ENCODE data around the gene KCTD10.

The KCTD10 gene

DNA sequence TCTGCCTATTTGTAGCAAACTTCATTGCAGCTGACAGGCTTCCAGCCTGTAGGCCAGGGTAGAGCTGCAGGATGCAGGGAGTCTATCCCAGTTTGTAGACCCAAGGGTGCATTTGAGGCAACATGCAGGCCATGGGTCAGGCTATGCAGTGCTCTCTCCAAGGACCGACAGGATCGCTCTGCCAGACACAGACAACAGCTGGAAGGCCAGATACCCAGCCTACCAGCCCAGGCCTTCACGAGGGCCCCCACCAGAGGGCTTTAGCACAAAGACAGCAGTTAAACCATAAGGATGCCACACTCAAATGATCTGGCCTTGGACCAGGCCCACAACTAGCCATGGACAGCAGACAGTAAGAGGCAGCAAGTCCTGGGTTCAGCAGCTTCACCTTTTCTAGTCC is 10.3 kb downstream of the KCTD10 start:
- TF ChIP-seq, protein P1, sequence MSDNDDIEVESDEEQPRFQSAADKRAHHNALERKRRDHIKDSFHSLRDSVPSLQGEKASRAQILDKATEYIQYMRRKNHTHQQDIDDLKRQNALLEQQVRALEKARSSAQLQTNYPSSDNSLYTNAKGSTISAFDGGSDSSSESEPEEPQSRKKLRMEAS (IDR thresholded peaks at IDR 0.05) = no peak
- TF ChIP-seq CEBPB (IDR thresholded peaks at IDR 0.05) = no peak
- no peak for TF ChIP-seq TAF1 (IDR thresholded peaks at IDR 0.05; ENCODE audit: low read depth)
- no peak for TF ChIP-seq TEAD4 (IDR thresholded peaks at IDR 0.05)
- TF ChIP-seq EP300 (IDR thresholded peaks at IDR 0.05; ENCODE audit: borderline replicate concordance) = no peak
- TF ChIP-seq RAD21 (IDR thresholded peaks at IDR 0.05; ENCODE audit: low read depth) = no peak
- TF ChIP-seq TCF12 (IDR thresholded peaks at IDR 0.05; ENCODE audit: low read depth) = no peak
- TF ChIP-seq YY1 (IDR thresholded peaks at IDR 0.05; ENCODE audit: low read depth) = no peak
- TF ChIP-seq EGR1 (IDR thresholded peaks at IDR 0.05) = no peak

DNA sequence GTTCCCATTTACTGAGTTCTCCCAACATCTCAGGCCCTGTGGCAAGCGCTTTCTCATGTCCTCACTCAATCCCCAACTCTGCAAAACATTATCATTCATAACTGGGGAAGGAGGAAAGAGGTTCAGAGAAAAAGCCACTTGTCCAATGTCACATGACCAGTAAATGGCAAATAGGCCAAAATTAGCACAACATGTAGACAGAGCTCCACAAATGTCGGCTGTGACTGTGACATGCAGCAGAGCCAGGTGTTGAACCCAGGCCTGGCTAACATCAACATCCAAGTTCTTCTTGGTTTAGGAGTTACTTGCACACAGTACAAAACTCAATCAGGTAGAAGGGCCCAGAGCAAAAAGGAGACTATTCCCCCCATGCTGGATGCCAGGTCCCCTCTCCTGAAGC is 10.8 kb downstream of the KCTD10 start:
- TF ChIP-seq FOXM1 (IDR thresholded peaks at IDR 0.05; ENCODE audit: borderline replicate concordance, low read depth) (no peak), TAF1 (IDR thresholded peaks at IDR 0.05; ENCODE audit: low read depth) (no peak), YY1 (IDR thresholded peaks at IDR 0.05; ENCODE audit: low read depth) (no peak), TEAD4 (IDR thresholded peaks at IDR 0.05) (no peak), RAD21 (IDR thresholded peaks at IDR 0.05; ENCODE audit: low read depth) (no peak), EGR1 (IDR thresholded peaks at IDR 0.05) (no peak), EP300 (IDR thresholded peaks at IDR 0.05; ENCODE audit: borderline replicate concordance) (no peak), NFIC (IDR thresholded peaks at IDR 0.05) (no peak), CEBPB (IDR thresholded peaks at IDR 0.05) (no peak), ZBTB7A (IDR thresholded peaks at IDR 0.05; ENCODE audit: low read depth) (no peak), TCF12 (IDR thresholded peaks at IDR 0.05; ENCODE audit: low read depth) (no peak), CREB1 (IDR thresholded peaks at IDR 0.05; ENCODE audit: low read depth) (no peak)
- TF ChIP-seq, protein P1 (IDR thresholded peaks at IDR 0.05) = no peak
- TF ChIP-seq, protein P2, sequence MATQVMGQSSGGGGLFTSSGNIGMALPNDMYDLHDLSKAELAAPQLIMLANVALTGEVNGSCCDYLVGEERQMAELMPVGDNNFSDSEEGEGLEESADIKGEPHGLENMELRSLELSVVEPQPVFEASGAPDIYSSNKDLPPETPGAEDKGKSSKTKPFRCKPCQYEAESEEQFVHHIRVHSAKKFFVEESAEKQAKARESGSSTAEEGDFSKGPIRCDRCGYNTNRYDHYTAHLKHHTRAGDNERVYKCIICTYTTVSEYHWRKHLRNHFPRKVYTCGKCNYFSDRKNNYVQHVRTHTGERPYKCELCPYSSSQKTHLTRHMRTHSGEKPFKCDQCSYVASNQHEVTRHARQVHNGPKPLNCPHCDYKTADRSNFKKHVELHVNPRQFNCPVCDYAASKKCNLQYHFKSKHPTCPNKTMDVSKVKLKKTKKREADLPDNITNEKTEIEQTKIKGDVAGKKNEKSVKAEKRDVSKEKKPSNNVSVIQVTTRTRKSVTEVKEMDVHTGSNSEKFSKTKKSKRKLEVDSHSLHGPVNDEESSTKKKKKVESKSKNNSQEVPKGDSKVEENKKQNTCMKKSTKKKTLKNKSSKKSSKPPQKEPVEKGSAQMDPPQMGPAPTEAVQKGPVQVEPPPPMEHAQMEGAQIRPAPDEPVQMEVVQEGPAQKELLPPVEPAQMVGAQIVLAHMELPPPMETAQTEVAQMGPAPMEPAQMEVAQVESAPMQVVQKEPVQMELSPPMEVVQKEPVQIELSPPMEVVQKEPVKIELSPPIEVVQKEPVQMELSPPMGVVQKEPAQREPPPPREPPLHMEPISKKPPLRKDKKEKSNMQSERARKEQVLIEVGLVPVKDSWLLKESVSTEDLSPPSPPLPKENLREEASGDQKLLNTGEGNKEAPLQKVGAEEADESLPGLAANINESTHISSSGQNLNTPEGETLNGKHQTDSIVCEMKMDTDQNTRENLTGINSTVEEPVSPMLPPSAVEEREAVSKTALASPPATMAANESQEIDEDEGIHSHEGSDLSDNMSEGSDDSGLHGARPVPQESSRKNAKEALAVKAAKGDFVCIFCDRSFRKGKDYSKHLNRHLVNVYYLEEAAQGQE (IDR thresholded peaks at IDR 0.05; ENCODE audit: low read depth) = no peak
- TF ChIP-seq, protein P3, sequence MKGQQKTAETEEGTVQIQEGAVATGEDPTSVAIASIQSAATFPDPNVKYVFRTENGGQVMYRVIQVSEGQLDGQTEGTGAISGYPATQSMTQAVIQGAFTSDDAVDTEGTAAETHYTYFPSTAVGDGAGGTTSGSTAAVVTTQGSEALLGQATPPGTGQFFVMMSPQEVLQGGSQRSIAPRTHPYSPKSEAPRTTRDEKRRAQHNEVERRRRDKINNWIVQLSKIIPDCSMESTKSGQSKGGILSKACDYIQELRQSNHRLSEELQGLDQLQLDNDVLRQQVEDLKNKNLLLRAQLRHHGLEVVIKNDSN (IDR thresholded peaks at IDR 0.05) = no peak

DNA sequence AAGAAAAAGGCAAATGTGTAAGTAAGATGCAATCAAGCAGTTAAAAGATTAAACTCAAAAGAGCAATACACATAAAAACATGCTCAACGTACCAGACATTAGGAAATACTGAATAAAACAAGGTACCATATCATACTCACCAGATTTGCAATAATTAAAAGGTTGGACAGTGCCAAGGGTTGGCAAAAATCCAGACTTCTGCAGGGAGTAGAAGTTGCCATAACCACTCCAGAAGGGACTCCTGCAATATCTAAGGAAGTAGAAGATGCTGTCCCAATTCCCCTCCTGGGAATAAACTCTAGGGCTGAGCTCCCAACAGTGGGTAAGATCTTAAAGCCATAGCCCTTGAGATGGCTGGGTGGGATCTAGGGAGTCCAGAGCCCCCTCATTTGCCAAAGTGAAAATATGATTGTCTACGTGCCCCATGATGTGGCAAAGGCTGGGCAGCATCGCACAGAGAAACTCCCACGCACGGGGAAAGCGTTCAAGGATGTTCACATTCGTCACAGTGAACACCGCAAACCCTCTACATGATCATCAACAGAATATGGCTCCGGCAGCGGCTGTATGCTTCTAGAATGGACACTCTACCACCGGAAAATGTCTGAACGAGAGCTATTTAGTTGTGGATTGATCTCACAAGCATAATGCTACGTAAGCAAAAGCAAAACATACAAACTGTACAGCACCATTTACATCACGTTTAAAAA is 12.3 kb downstream of the KCTD10 start:
- TF ChIP-seq, protein P3 (IDR thresholded peaks at IDR 0.05) = no peak
- peak; percentile 68 for TF ChIP-seq NFIC (IDR thresholded peaks at IDR 0.05)
- TF ChIP-seq, protein P2 (IDR thresholded peaks at IDR 0.05; ENCODE audit: low read depth) = peak; percentile 42; the same call in 1 of the 2 replicates

DNA sequence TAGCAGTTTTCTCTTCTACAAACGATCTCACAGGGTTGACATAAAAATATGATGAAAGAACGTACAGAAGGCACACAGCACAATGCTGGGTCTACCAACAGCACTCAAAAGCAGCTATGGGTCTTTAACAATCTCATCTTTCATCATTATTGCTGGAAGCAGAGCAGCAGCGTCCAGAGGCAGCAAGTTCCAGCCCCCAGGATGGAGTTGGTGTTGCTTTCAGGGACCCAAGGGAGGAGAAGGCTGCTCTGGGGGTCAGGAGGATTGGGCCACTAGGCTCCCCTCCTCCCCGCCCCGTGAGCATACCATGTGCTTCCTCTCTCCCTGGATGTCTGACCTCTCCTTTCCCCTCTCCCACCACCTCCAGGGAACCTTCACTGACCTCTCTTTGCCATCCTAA is 13.3 kb downstream of the KCTD10 start:
- no peak for TF ChIP-seq CEBPB (IDR thresholded peaks at IDR 0.05)
- TF ChIP-seq TCF12 (IDR thresholded peaks at IDR 0.05; ENCODE audit: low read depth) = no peak
- TF ChIP-seq ZBTB7A (IDR thresholded peaks at IDR 0.05; ENCODE audit: low read depth) = no peak
- TF ChIP-seq TAF1 (IDR thresholded peaks at IDR 0.05; ENCODE audit: low read depth) = no peak
- TF ChIP-seq YY1 (IDR thresholded peaks at IDR 0.05; ENCODE audit: low read depth) = no peak
- TF ChIP-seq EP300 (IDR thresholded peaks at IDR 0.05; ENCODE audit: borderline replicate concordance) = no peak
- no peak for TF ChIP-seq CREB1 (IDR thresholded peaks at IDR 0.05; ENCODE audit: low read depth)
- TF ChIP-seq, protein P3 (IDR thresholded peaks at IDR 0.05) = no peak
- TF ChIP-seq FOXM1 (IDR thresholded peaks at IDR 0.05; ENCODE audit: borderline replicate concordance, low read depth) = no peak
- TF ChIP-seq, protein P1 (IDR thresholded peaks at IDR 0.05) = no peak

DNA sequence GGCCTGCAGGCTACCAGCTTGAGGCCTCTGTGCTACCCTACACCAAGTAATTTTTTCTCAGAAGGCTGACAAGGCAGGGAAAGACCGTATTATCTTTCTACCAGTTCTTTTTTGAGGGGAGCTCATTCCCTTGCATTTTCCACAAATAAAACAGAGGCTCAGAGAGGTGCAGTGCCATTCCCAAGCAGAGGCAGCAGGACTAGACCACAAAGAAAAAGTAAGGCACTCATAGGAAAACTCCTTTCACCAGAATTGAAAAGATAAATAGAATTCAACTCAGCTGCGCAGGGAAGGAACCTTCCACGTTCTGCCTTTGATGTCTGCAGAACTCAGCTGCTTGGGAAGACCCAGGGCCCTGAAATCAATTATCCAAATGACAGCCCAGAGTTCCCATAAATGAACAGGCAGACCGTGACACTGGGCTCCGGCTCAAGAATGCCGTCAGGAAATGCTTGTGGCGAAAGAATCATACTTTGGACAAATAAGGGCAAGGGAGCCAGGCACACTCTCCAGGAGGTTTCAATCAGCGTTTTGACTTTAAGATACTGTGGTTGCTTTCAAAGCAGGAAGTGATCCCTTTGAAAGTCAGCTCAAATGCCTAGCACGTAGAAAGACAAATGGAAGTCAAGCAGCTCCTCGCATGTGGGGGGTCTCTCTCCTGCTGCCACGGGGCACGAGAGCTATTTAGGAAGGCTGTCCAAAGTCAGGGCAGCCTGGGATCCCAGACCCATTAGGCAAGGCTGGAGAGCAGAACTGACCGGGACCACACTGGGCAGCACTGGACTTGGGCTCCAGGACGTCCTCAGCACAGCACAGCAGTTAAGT is 14.0 kb downstream of the KCTD10 start:
- peak; percentile 96 for TF ChIP-seq TEAD4 (IDR thresholded peaks at IDR 0.05)
- no peak for TF ChIP-seq EGR1 (IDR thresholded peaks at IDR 0.05)
- TF ChIP-seq RAD21 (IDR thresholded peaks at IDR 0.05; ENCODE audit: low read depth) = 0 out of 2 replicates have a peak, but pooled peaks have one; percentile 1
- TF ChIP-seq CEBPB (IDR thresholded peaks at IDR 0.05) = peak; percentile 81
- no peak for TF ChIP-seq YY1 (IDR thresholded peaks at IDR 0.05; ENCODE audit: low read depth)
- TF ChIP-seq EP300 (IDR thresholded peaks at IDR 0.05; ENCODE audit: borderline replicate concordance) = peak; percentile 95
- TF ChIP-seq, protein P3 (IDR thresholded peaks at IDR 0.05) = no peak
- TF ChIP-seq TAF1 (IDR thresholded peaks at IDR 0.05; ENCODE audit: low read depth) = no peak
- TF ChIP-seq CREB1 (IDR thresholded peaks at IDR 0.05; ENCODE audit: low read depth) = no peak
- TF ChIP-seq, protein P1 (IDR thresholded peaks at IDR 0.05) = peak; percentile 70; the same call in 1 of the 2 replicates
- peak; percentile 90 for TF ChIP-seq NFIC (IDR thresholded peaks at IDR 0.05)
- TF ChIP-seq ZBTB7A (IDR thresholded peaks at IDR 0.05; ENCODE audit: low read depth) = no peak
- peak; percentile 93 for TF ChIP-seq TCF12 (IDR thresholded peaks at IDR 0.05; ENCODE audit: low read depth)
- peak; percentile 88 for TF ChIP-seq FOXM1 (IDR thresholded peaks at IDR 0.05; ENCODE audit: borderline replicate concordance, low read depth)
- TF ChIP-seq, protein P2 (IDR thresholded peaks at IDR 0.05; ENCODE audit: low read depth) = no peak

Measured in Ishikawa (cell line).